Measurements from ENCODE around the gene NEK4.

GRCh38 chr3:52710512-52710911 is 60.2 kb downstream of the NEK4 start:
- TF ChIP-seq POLR2A (IDR thresholded peaks at IDR 0.05): no peak
- TF ChIP-seq, protein P1, sequence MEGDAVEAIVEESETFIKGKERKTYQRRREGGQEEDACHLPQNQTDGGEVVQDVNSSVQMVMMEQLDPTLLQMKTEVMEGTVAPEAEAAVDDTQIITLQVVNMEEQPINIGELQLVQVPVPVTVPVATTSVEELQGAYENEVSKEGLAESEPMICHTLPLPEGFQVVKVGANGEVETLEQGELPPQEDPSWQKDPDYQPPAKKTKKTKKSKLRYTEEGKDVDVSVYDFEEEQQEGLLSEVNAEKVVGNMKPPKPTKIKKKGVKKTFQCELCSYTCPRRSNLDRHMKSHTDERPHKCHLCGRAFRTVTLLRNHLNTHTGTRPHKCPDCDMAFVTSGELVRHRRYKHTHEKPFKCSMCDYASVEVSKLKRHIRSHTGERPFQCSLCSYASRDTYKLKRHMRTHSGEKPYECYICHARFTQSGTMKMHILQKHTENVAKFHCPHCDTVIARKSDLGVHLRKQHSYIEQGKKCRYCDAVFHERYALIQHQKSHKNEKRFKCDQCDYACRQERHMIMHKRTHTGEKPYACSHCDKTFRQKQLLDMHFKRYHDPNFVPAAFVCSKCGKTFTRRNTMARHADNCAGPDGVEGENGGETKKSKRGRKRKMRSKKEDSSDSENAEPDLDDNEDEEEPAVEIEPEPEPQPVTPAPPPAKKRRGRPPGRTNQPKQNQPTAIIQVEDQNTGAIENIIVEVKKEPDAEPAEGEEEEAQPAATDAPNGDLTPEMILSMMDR (IDR thresholded peaks at IDR 0.05 in 8 of 11, conservative IDR thresholded peaks at IDR 0.05 in 3 of 11): no peak
